Measurements from ENCODE around the gene ZNF443. TPM values are rescaled to one million over a fixed set of nuclear protein-coding genes. Genes with fewer than 3 reads are reported as not detected.
A peak's percentile ranks its signal among the peaks of the same experiment; 100 is the strongest.
"Not testable (repeated sequence)": the region's sequence is repeated elsewhere in the genome, so short reads cannot be mapped to it uniquely, and the experiment has no call there.

The ZNF443 gene
- total and polyA plus RNA-seq, 9 of the 15 experiments (the other 6 are each of a cell fraction or from before 2014, with no cell fraction given), result 1.5 to 4.9 (median 2.8) TPM

DNA sequence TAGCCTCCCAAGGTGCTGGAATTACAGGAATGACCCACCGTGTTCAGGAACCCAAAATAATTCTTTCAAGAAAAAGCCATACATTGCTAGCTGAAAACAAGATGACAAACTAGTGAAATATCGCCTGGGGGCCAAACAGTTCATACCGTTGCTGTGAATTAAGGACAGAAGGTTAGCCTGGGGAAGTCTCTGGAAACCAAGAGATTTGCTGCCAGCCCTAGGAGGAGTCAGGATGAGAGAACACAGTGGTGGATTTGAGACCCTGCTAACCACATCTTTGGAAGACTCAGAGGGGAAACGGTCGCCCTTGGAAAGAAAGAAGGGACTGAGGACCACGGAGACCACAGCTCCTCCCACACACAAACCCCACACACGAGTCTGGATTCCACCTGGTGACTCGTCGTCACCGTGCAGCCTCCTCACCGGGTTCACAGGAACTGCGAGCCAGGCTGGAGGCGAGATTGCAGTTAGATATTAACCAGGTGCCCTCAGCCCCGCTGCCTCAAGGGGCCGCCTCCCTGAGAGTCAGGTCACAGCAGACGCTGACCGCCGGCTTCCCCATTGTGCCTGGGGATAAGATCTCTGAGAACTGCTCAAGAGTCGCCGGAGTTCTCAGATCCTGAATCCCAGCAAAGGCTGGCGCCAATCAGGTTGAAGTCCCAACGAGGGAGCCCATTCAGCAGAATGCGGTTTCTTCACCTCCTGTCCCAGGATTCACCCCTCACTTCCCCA lies 40.8 kb downstream of the ZNF443 start (continued):
- not testable (repeated sequence) for TF ChIP-seq CEBPG (CRISPR knock-in tag; IDR thresholded peaks at IDR 0.05)
- TF ChIP-seq CEBPG (tag; conservative IDR thresholded peaks at IDR 0.05 in 1 of 2, IDR thresholded peaks at IDR 0.05 in 1 of 2), result peak in 1 of 2 experiments; percentile 39; a peak in 1 of 4 replicates

DNA sequence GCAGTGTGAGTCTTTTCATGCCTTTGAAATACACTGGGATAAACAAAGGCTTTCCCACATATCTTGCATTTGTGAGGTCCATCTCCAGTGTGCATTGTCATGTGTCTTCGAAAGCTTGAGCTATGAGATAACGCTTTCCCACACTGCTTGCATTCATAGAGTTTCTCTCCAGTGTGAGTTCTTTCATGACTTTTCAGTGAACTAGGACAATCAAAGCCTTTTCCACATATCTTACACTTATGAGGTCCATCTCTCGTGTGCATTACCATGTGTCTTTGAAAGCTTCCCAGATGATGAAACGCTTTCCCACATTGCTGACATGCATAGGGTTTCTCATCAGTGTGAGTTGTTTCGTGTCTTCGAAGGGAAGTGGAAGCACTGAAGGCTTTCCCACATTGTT lies 49.7 kb downstream of the ZNF443 start:
- H3K79me2 ChIP-seq (ENCODE audit: control insufficient read depth, insufficient read depth, low read length); in situ Hi-C loops (cut with MboI); H3K27ac ChIP-seq (ENCODE audit: extremely low read depth, low read depth, low read length); H3K9me3 ChIP-seq (replicated peaks; ENCODE audit: control insufficient read depth, insufficient read depth, low read depth, low read length); H3K4me1 ChIP-seq (replicated peaks in 1 of 2; ENCODE audit: control insufficient read depth in 2 of 2, insufficient read depth in 2 of 2, low read length in 2 of 2); H3K9ac ChIP-seq (ENCODE audit: insufficient read depth in 1 of 2, low read depth in 2 of 2, low read length in 2 of 2); intact Hi-C loops (cut with micrococcal nuclease); H4K20me1 ChIP-seq (replicated peaks; ENCODE audit: control insufficient read depth, insufficient read depth, low read length); H3K4me2 ChIP-seq (ENCODE audit: insufficient read depth, low read length); H3K27me3 ChIP-seq (ENCODE audit: control insufficient read depth in 2 of 2, insufficient read depth in 2 of 2, low read length in 2 of 2); H2AFZ ChIP-seq (ENCODE audit: low read depth, low read length); ATAC-seq; DNase-seq (ENCODE audit: extremely low read depth in 1 of 4, low spot score in 3 of 4); POLR2A ChIA-PET; BruUV-seq (replicated peaks); H3K4me3 ChIP-seq; CTCF ChIA-PET (ENCODE audit: low intra/inter-chr PET ratio); H3K9me1 ChIP-seq (ENCODE audit: control insufficient read depth, insufficient read depth, low read length); FAIRE-seq: not testable (repeated sequence)
- H3K36me3 ChIP-seq (ENCODE audit: control insufficient read depth, insufficient read depth, low read length), result peaks cover 11% of the 10 kb centered on the region; the same call in 2 of the 3 replicates
- 66% methylated on average over 6 of the region's 6 CpGs for WGBS (ENCODE audit: insufficient coverage, low coverage, missing lambda C conversion rate)
- TF ChIP-seq ZNF75A (CRISPR knock-in tag; IDR thresholded peaks at IDR 0.05), result 0 out of 2 replicates have a peak, but pooled peaks have one; percentile 71

DNA sequence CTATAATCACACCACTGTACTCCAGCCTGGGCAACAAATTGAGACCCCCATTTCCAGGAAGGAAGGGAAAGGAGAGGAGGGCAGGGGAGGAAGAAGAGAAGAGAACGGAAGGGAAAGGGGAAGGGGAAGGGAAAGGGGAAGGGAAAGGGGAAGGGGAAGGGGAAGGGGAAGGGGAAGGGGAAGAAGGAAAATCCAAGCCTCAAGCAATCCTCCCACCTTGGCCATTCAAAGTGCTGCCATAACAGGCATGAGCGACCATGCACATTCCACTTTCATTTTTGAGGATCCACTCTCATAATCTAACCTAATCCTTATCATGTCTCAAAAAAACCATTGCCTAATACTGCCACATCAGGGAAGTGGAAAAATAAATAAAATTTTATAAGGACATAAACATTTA lies 54.5 kb downstream of the ZNF443 start:
- in situ Hi-C loops (cut with MboI), result not testable (repeated sequence)

More for the DNA sequence above, 54.5 kb downstream of the ZNF443 start:
- H4K20me1 ChIP-seq (replicated peaks; ENCODE audit: control insufficient read depth, insufficient read depth, low read length); H3K4me1 ChIP-seq (replicated peaks in 1 of 2; ENCODE audit: control insufficient read depth in 2 of 2, insufficient read depth in 2 of 2, low read length in 2 of 2); H3K79me2 ChIP-seq (ENCODE audit: control insufficient read depth, insufficient read depth, low read length); FAIRE-seq; H3K27ac ChIP-seq (ENCODE audit: extremely low read depth, low read depth, low read length); intact Hi-C loops (cut with micrococcal nuclease); H3K27me3 ChIP-seq (ENCODE audit: control insufficient read depth in 2 of 2, insufficient read depth in 2 of 2, low read length in 2 of 2); DNase-seq (ENCODE audit: extremely low read depth in 1 of 4, low spot score in 3 of 4); H3K9me1 ChIP-seq (ENCODE audit: control insufficient read depth, insufficient read depth, low read length); H3K36me3 ChIP-seq (ENCODE audit: control insufficient read depth, insufficient read depth, low read length); H3K4me2 ChIP-seq (ENCODE audit: insufficient read depth, low read length); BruUV-seq (replicated peaks); CTCF ChIA-PET (ENCODE audit: low intra/inter-chr PET ratio); H3K4me3 ChIP-seq; ATAC-seq; H3K9ac ChIP-seq (ENCODE audit: insufficient read depth in 1 of 2, low read depth in 2 of 2, low read length in 2 of 2); H2AFZ ChIP-seq (ENCODE audit: low read depth, low read length); H3K9me3 ChIP-seq (replicated peaks; ENCODE audit: control insufficient read depth, insufficient read depth, low read depth, low read length): not testable (repeated sequence)
- POLR2A ChIA-PET, result interaction anchor here (0.6 to 0.8 kb wide), 2 partner anchors 14 to 21 kb away, joined by 4 to 6 read pairs; partner anchors contain the start of genes ZNF442 and ZNF799
- WGBS (ENCODE audit: insufficient coverage, low coverage, missing lambda C conversion rate), result 83% methylated on average over 1 of the region's 2 CpGs

Measured in K562 (cell line).